HAP-1 (cell line): ENCODE measurements around the gene FAM120C.

Source experiments
- DNase-seq, 2 experiments: peaks; one replicate each; pipeline ENCODE4 v3.0.0-alpha.2; 2016 to 2020; ENCODE audit warnings: low spot score in 2 of 2
- H3K27me3 ChIP-seq: fragments of 250-450 bp; sonication (Bioruptor Pico); 2 replicates; pipeline ENCODE4 v1.5.1; 2020; ENCODE audit warnings: low read depth, mild to moderate bottlenecking, moderate library complexity
- H3K36me3 ChIP-seq: fragments of 250-450 bp; sonication (Bioruptor Pico); replicated peaks from 2 replicates; pipeline ENCODE4 v1.5.1; 2020; ENCODE audit warnings: mild to moderate bottlenecking
- H3K4me1 ChIP-seq: fragments of 250-450 bp; sonication (Bioruptor Pico); 2 replicates; pipeline ENCODE4 v1.5.1; 2020; ENCODE audit warnings: mild to moderate bottlenecking
- H3K4me3 ChIP-seq: fragments of 250-450 bp; sonication (Bioruptor Pico); 2 replicates; pipeline ENCODE4 v1.5.1; 2020; ENCODE audit warnings: mild to moderate bottlenecking, moderate library complexity
- H3K9me3 ChIP-seq: fragments of 250-450 bp; sonication (Bioruptor Pico); 2 replicates; pipeline ENCODE4 v1.5.1; 2020; ENCODE audit warnings: mild to moderate bottlenecking, moderate library complexity
- in situ Hi-C: fragments of 300-500 bp; cut with MboI; formaldehyde crosslinking; loops from 3 replicates; pipeline ENCODE4 v1.14.3; 2020; ENCODE audit warnings: low sequenced_read_pairs, inconsistent platforms, mixed read lengths

Gene FAM120C

GRCh38 chrX:54043056-54043455 lies 140.0 kb downstream of the FAM120C start:
- peaks cover 26% of the 10 kb centered on the region for H3K4me1 ChIP-seq
- no peaks in the 10 kb centered on the region for H3K9me3 ChIP-seq
- no peak for DNase-seq
- in situ Hi-C loops = no loop called here
- no peaks in the 10 kb centered on the region for H3K27me3 ChIP-seq
- H3K4me3 ChIP-seq = peak overlapping the region; percentile 88
- peaks cover 25% of the 10 kb centered on the region for H3K36me3 ChIP-seq

DNA sequence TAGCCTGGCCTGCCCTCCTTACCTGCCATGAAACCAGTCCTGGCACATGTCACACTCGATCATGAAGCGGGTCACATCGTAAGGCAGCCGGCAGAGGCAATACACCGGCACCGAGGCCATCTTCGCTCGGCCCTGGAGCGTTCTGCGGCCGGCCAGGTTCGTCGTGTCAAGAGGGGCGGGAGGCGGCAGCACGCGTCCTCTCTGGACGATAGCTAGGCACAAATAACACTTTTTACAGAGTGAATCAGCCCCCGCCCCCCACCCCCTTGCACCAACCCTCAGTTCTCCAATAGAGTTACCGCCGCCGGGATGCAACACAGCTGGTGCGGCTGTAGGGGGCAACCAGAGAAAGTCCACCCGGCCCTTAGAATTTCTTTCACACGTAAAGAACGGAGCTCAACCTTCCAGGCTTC lies 140.4 kb downstream of the FAM120C start:
- Histone ChIP-seq H3K9me3 (no peaks in the 10 kb centered on the region), H3K36me3 (peaks cover 29% of the 10 kb centered on the region), H3K4me3 (peak overlapping the region; percentile 88), H3K4me1 (peaks cover 25% of the 10 kb centered on the region), H3K27me3 (no peaks in the 10 kb centered on the region)
- in situ Hi-C loops = no loop called here
- peak; percentile 75 to 86 for DNase-seq

DNA sequence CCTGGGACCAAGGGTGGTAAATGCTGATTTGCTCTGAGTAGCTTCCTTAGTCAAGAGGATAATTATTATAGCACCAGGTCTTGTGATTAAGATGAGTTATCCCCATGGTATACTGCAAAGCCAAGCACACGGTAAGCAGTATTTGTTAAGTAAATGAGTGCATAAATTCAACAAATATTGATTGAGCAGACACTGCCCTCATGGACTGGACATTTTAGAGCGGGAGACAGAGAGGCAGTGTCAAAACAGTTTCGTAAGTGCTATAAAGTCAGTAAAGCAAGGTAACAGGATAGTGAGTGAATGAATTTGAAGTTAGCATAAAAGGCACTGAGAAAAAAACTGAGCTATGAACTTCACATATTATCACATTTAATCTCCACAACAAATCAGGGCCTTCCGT lies 152.7 kb downstream of the FAM120C start:
- in situ Hi-C loops = no loop called here

GRCh38 chrX:54029529-54030143 lies 153.4 kb downstream of the FAM120C start:
- no peaks in the 10 kb centered on the region for H3K27me3 ChIP-seq
- H3K36me3 ChIP-seq = peaks cover 79% of the 10 kb centered on the region
- no peak for DNase-seq
- in situ Hi-C loops = no loop called here
- no peaks in the 10 kb centered on the region for H3K9me3 ChIP-seq
- H3K4me3 ChIP-seq = no peak overlapping the region
- peaks cover 3% of the 10 kb centered on the region; the same call in 1 of the 2 replicates for H3K4me1 ChIP-seq

More for the DNA sequence above, 152.7 kb downstream of the FAM120C start:
- DNase-seq = no peak
- Histone ChIP-seq H3K36me3 (peaks cover 81% of the 10 kb centered on the region), H3K4me3 (no peak overlapping the region), H3K4me1 (peaks cover 3% of the 10 kb centered on the region; the same call in 1 of the 2 replicates), H3K27me3 (no peaks in the 10 kb centered on the region), H3K9me3 (no peaks in the 10 kb centered on the region)

GRCh38 chrX:54024350-54024749 lies 158.7 kb downstream of the FAM120C start:
- H3K4me1 ChIP-seq = no peaks in the 10 kb centered on the region
- H3K4me3 ChIP-seq = no peak overlapping the region
- in situ Hi-C loops = no loop called here
- H3K9me3 ChIP-seq = no peaks in the 10 kb centered on the region
- no peaks in the 10 kb centered on the region for H3K27me3 ChIP-seq
- peaks cover 61% of the 10 kb centered on the region for H3K36me3 ChIP-seq
- no peak for DNase-seq
